A549 (cell line): ENCODE data around the gene MAPK6. TPM values are rescaled to one million over a fixed set of nuclear protein-coding genes. Genes with fewer than 3 reads are reported as not detected.

Experiments
- ATAC-seq, 2 experiments: fragments of 200-7000 bp in 1 of 2; fragments of >200 bp in 1 of 2; cut with Nextera tagmentation in 1 of 2; cut with Tn5 transposase in 1 of 2; 3 replicates each; pipeline versions ENCODE4 v1.8.0 to v1.9.1; 2018 to 2020; ENCODE audit warnings: mild to moderate bottlenecking in 1 of 2, moderate library complexity in 1 of 2
- CTCF ChIA-PET: fragments of 300-600 bp; sonication (Branson Sonifier 250); formaldehyde crosslinking; extraction: SDS; loops from one replicate; lab custom pipeline; 2021; ENCODE audit warnings: antibody characterized with exemption, inconsistent platforms; lab: Yijun Ruan, JAX
- POLR2A ChIA-PET: fragments of 350-600 bp; formaldehyde crosslinking; extraction: SDS; loops from one replicate; lab custom pipeline; 2021; ENCODE audit warnings: antibody characterized with exemption, inconsistent platforms; lab: Yijun Ruan, JAX
- DNase-seq, 2 experiments: peaks; one replicate each; pipeline versions ENCODE4 v3.0.0 to v3.0.0-alpha.2; 2011 to 2016; ENCODE audit warnings: low read depth in 1 of 2, low spot score in 1 of 2
- FAIRE-seq: peaks from 2 replicates; lab custom pipeline; 2011; peaks lifted over from hg19 to GRCh38; lab: Jason Lieb, UNC
- H3K27ac ChIP-seq, 2 experiments: fragments of >200 bp; sonication (Bioruptor Twin); formaldehyde crosslinking; 3 replicates each; pipeline ENCODE4 v1.5.1; 2016 to 2017
- H3K4me1 ChIP-seq: fragments of >200 bp; sonication (Bioruptor Twin); formaldehyde crosslinking; 3 replicates; pipeline ENCODE4 v1.6.1; 2016
- H3K4me2 ChIP-seq: fragments of >200 bp; sonication (Bioruptor Twin); formaldehyde crosslinking; 3 replicates; pipeline ENCODE4 v1.6.1; 2016
- H3K4me3 ChIP-seq: fragments of >200 bp; sonication (Bioruptor Twin); formaldehyde crosslinking; 3 replicates; pipeline ENCODE4 v1.5.1; 2016
- H3K9me3 ChIP-seq: fragments of >200 bp; sonication (Bioruptor Twin); formaldehyde crosslinking; 3 replicates; pipeline ENCODE4 v1.6.1; 2016
- BHLHE40 ChIP-seq: IDR thresholded peaks from 2 replicates; pipeline ENCODE4 v1.6.1; 2012; ENCODE audit warnings: low read depth, low read length, inconsistent platforms
- CBX2 ChIP-seq: fragments of 200-600 bp; sonication (generic); IDR thresholded peaks from 2 replicates; pipeline ENCODE4 v1.6.1; 2016; ENCODE audit warnings: low read depth, mild to moderate bottlenecking, borderline replicate concordance
- FOSL2 ChIP-seq, 2 experiments: fragments of 450-650 bp in 1 of 2; fragments of >200 bp in 1 of 2; sonication (Bioruptor Twin) in 1 of 2; formaldehyde crosslinking; IDR thresholded peaks; 2 replicates each; pipeline versions ENCODE4 v1.5.0 to v1.6.1; 2016 to 2020; ENCODE audit warnings: mild to moderate bottlenecking in 1 of 2, moderate library complexity in 1 of 2
- HEYL ChIP-seq: fragments of 250-450 bp; sonication (Bioruptor Pico); IDR thresholded peaks from 2 replicates; pipeline ENCODE4 v1.8.0; 2021; ENCODE audit warnings: mild to moderate bottlenecking, moderate library complexity
- MAFK ChIP-seq: fragments of 450-650 bp; IDR thresholded peaks from 2 replicates; pipeline ENCODE4 v1.6.1; 2014; ENCODE audit not compliant: partially characterized antibody
- NFE2L2 ChIP-seq: fragments of 150-350 bp; conservative IDR thresholded peaks from 2 replicates; pipeline ENCODE4 v1.6.1; 2014; ENCODE audit warnings: low read length
- PBX3 ChIP-seq: IDR thresholded peaks from 2 replicates; pipeline ENCODE4 v1.6.1; 2012
- PHF8 ChIP-seq: fragments of 200-600 bp; sonication (generic); IDR thresholded peaks from 2 replicates; pipeline ENCODE4 v1.6.1; 2016; ENCODE audit warnings: low read depth, mild to moderate bottlenecking, antibody characterized with exemption, moderate library complexity, borderline replicate concordance
- RAD21 ChIP-seq, 2 experiments: fragments of >200 bp in 1 of 2; sonication (Bioruptor Twin) in 1 of 2; formaldehyde crosslinking in 1 of 2; IDR thresholded peaks in 1 of 2; conservative IDR thresholded peaks in 1 of 2; 2 replicates in 1 of 2; 3 replicates in 1 of 2; pipeline ENCODE4 v1.6.1; 2012 to 2018; ENCODE audit warnings: inconsistent platforms in 1 of 2
- RARB ChIP-seq: fragments of 250-450 bp; sonication (Bioruptor Pico); IDR thresholded peaks from 2 replicates; pipeline ENCODE4 v1.8.0; 2021; ENCODE audit warnings: mild to moderate bottlenecking, moderate library complexity
- RCOR1 ChIP-seq: fragments of 150-350 bp; IDR thresholded peaks from 2 replicates; pipeline ENCODE4 v1.6.1; 2014; ENCODE audit warnings: antibody characterized with exemption, low read length, low read depth
- RNF2 ChIP-seq: fragments of 200-600 bp; sonication (generic); IDR thresholded peaks from 2 replicates; pipeline ENCODE4 v1.6.1; 2016; ENCODE audit warnings: low read depth, mild to moderate bottlenecking, antibody characterized with exemption, moderate library complexity, borderline replicate concordance
- SMC3 ChIP-seq: fragments of >200 bp; sonication (Bioruptor Twin); formaldehyde crosslinking; IDR thresholded peaks from 3 replicates; pipeline ENCODE4 v1.6.1; 2018; ENCODE audit warnings: inconsistent platforms
- ZC3H11A ChIP-seq: fragments of 450-650 bp; IDR thresholded peaks from 2 replicates; pipeline ENCODE4 v1.6.1; 2014; ENCODE audit warnings: antibody characterized with exemption, mild to moderate bottlenecking
- WGBS: methylation state at CpG from one replicate; pipeline ENCODE4 v1.1.6; 2017; ENCODE audit errors: missing lambda C conversion rate; 5-methylcytosine and 5-hydroxymethylcytosine counted together
- polyA plus RNA-seq, 4 experiments: library from polyadenylated mRNA; depleted of rRNA in 3 of 4; stranded (reverse); fragments of >200 nt; fragmentation: RNase III in 1 of 4; extraction: RNeasy Plus Mini Kit Qiagen cat#74134 plus additional on column Dnase treatment in 1 of 4; gene quantifications; 2 replicates in 3 of 4; 3 replicates in 1 of 4; pipeline ENCODE4 v1.2.3, GENCODE V29; 2011 to 2017
- TF ChIP-seq, protein P1 (sequence below): fragments of 450-650 bp; IDR thresholded peaks from 2 replicates; pipeline ENCODE4 v1.6.1; 2014; ENCODE audit warnings: antibody characterized with exemption
- TF ChIP-seq, protein P2 (sequence below): IDR thresholded peaks from 2 replicates; pipeline ENCODE4 v1.6.1; 2012; ENCODE audit warnings: low read depth, borderline replicate concordance
- TF ChIP-seq, protein P3 (sequence below): fragments of >200 bp; sonication (Bioruptor Twin); formaldehyde crosslinking; IDR thresholded peaks from 3 replicates; pipeline ENCODE4 v1.6.1; 2016

The MAPK6 gene
- polyA plus RNA-seq, 2 of the 4 experiments (the other 2 are of a cell fraction) = 49.1 to 126 TPM

GRCh38 chr15:52080031-52080430 lies 61.0 kb downstream of the MAPK6 start:
- no peak for ATAC-seq

GRCh38 chr15:52080706-52081392 lies 61.8 kb downstream of the MAPK6 start:
- DNase-seq (no peak), FAIRE-seq (no peak), ATAC-seq (no peak)
- H3K9me3 ChIP-seq = peaks cover 6% of the 10 kb centered on the region; the same call in 1 of the 3 replicates
- no peak overlapping the region for H3K4me3 ChIP-seq
- ChIA-PET POLR2A (no interaction called here), CTCF (interaction anchor here (0.5 to 7.6 kb wide), 11 partner anchors 10 to 430 kb away, joined by 4 to 89 read pairs (median 12); partner anchors contain the start of gene LEO1)
- peak overlapping the region in 1 of 2 experiments; percentile 43; a peak in 2 of 6 replicates for H3K27ac ChIP-seq
- TF ChIP-seq SMC3 (no peak), RCOR1 (no peak), FOSL2 (IDR thresholded peaks at IDR 0.05) (no peak), FOSL2 (CRISPR knock-in tag; IDR thresholded peaks at IDR 0.05) (no peak), BHLHE40 (no peak), MAFK (no peak)
- no peak overlapping the region for H3K4me2 ChIP-seq
- H3K4me1 ChIP-seq = peaks cover 34% of the 10 kb centered on the region
- WGBS = 84% methylated on average over 9 of the region's 9 CpGs

More at GRCh38 chr15:52080031-52080430, 61.0 kb downstream of the MAPK6 start:
- TF ChIP-seq, protein P1, sequence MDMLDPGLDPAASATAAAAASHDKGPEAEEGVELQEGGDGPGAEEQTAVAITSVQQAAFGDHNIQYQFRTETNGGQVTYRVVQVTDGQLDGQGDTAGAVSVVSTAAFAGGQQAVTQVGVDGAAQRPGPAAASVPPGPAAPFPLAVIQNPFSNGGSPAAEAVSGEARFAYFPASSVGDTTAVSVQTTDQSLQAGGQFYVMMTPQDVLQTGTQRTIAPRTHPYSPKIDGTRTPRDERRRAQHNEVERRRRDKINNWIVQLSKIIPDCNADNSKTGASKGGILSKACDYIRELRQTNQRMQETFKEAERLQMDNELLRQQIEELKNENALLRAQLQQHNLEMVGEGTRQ = no peak
- TF ChIP-seq RARB (no peak), RNF2 (no peak), PHF8 (no peak), PBX3 (no peak), CBX2 (no peak), ZC3H11A (no peak), NFE2L2 (no peak), HEYL (CRISPR knock-in tag) (no peak), RAD21 (conservative IDR thresholded peaks at IDR 0.05 in 1 of 2, IDR thresholded peaks at IDR 0.05 in 1 of 2) (no peak)
- TF ChIP-seq, protein P2, sequence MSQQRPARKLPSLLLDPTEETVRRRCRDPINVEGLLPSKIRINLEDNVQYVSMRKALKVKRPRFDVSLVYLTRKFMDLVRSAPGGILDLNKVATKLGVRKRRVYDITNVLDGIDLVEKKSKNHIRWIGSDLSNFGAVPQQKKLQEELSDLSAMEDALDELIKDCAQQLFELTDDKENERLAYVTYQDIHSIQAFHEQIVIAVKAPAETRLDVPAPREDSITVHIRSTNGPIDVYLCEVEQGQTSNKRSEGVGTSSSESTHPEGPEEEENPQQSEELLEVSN = no peak
- TF ChIP-seq, protein P3, sequence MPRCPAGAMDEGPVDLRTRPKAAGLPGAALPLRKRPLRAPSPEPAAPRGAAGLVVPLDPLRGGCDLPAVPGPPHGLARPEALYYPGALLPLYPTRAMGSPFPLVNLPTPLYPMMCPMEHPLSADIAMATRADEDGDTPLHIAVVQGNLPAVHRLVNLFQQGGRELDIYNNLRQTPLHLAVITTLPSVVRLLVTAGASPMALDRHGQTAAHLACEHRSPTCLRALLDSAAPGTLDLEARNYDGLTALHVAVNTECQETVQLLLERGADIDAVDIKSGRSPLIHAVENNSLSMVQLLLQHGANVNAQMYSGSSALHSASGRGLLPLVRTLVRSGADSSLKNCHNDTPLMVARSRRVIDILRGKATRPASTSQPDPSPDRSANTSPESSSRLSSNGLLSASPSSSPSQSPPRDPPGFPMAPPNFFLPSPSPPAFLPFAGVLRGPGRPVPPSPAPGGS = no peak
- TF ChIP-seq, all 56 proteins: peak for 0
- no peaks in the 10 kb centered on the region for H3K9me3 ChIP-seq
- DNase-seq (peak in 1 of 2 experiments; percentile 70), FAIRE-seq (no peak)
- H3K4me1 ChIP-seq = peaks cover 34% of the 10 kb centered on the region
- POLR2A ChIA-PET = interaction anchor here (0.6 kb wide), 1 partner anchor 857 kb away, joined by 3 read pairs; no protein-coding TSS in a partner anchor
- peak overlapping the region in 1 of 2 experiments; percentile 43; a peak in 3 of 6 replicates for H3K27ac ChIP-seq
- CTCF ChIA-PET = interaction anchor here (0.5 to 7.6 kb wide), 27 partner anchors 7 to 430 kb away, joined by 3 to 89 read pairs (median 4); partner anchors contain the start of gene LEO1
- WGBS = 64% methylated on average over 5 of the region's 5 CpGs
- no peak overlapping the region for H3K4me3 ChIP-seq
- H3K4me2 ChIP-seq = no peak overlapping the region
